NCI-H526 treated with DMSO at 0.1 percent for 48 hours (cell line): ENCODE results near the gene INVS.
"Not testable (repeated sequence)": the region's sequence is repeated elsewhere in the genome, so short reads cannot be mapped to it uniquely, and the experiment has no call there.

Experiments used
- DNase-seq: peaks from one replicate; lab custom pipeline; 2025; lab: John Stamatoyannopoulos, UW

Gene INVS

DNA sequence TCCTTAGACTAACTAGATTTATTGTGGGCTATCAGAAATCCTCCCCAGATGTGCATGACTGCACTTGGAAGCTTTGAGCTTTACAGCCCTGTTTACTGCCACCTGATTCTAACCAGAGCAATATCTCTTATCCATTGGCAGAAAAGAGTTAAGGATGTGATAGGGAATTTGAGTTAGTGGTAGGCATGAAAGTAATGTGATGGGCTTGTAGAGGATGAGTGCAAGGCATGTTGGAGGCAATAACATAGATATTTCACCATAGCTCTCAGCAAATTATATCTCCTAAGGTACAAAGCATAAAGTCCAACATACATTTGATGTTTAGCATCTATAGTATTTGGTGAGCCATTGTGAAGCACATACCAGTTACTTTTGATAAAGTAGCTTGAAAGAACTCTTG is 103.8 kb downstream of the INVS start:
- no peak for DNase-seq

DNA sequence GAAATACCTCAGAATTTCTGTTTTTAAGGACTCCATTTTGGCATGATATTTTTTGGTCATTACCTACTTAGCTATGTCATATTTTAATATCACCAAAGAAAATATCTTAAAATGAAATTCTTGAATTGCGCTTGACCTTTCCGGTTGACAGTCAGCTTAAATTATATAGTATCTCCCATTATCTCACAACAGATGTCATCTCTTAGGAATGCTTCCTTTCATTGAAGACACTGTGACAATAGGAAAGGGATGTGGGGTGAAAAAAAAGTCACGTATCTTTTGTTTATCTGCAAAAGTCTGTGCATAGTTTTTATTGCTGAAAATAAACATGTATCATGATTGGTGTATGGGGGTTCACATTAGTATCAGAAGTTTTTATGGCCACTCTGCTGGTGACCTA is 105.8 kb downstream of the INVS start:
- DNase-seq: no peak

DNA sequence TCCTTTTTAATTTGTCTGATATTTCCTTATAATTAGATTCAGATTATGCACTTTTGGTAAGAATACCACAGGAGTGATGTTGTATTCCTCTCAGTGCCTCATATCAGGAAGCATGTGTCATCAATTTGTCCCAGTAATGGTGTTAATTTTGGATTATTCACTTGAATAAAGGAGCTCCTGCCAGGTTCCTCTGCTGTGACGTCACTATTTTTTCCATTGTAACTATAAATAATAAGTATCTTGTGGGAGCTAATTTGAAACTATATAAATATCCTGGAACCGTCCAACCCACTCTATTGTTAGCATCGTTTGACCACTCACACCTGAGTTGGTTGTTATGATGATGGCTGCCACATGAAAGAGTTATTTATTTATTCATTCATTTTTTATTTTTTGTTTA is 107.9 kb downstream of the INVS start:
- no peak for DNase-seq

DNA sequence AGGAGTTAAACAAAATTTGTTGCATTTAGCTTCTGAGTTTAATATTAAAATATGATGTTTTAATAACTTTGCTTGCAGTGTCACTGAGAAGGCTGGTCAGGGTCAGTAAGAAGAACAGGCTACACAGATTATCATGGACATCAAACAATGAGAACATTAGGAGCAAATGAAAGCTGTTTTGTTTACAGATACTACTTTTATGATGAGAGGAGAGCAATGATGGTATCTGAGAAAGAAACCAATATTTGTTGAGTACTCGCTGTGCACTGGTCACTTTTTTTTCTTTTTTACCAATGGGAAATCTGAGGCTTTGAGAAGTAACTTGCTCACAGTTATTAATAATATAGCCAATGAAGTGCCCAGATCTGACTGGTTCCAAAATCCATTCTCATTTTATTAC is 109.6 kb downstream of the INVS start:
- no peak for DNase-seq

DNA sequence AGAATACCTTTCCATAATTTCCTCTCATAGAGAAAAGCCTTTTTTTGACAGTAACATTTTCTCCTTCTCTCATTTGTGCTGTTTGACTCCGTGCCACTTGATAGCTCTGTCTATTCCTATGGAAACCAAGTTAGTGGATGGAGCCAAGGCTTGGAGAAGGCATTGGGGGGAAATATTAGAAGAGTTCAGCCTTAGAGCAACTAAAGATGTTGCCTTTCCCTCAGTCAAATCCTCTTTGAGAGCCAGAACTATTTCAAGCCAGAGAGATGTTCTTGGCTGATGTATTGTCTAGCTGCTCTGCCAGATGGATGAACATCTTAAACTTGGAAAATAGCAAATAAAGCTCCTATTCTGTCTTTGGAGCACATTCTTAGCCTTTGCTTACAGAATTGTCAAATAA is 112.4 kb downstream of the INVS start:
- no peak for DNase-seq

DNA sequence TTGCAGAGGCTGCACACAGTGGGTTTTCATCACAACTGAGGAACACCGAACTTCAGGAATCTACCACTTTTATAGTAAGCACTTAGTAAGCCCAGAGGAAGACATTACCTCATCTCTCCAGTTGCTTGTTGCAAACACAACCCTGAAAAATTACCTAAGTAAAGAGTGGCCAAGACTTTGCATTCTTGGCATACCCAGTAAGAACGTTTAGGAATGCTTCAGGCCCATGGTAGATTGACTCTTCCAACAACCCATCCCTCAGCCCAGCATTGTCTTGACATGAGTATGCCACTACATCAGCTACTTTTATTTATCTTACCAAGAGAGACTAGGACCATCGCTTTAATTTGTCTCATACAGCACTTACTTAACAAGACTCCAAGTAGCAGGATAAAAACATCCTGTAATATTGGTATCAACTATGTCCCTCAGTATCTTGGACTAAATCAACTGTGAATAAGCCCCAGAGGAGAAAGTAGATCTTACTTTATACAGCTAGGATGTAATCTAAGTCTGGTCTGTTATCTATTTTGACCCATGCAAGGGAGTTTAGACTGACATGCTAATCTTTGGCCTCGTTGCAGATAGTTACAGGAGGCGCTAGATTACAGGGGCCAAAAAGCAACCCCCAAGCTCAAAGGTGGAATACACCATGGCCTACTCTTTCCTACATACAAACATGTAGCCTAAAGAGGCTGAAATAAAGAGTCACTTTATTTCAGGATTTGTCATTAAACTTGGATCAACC is 114.9 kb downstream of the INVS start:
- DNase-seq: no peak

DNA sequence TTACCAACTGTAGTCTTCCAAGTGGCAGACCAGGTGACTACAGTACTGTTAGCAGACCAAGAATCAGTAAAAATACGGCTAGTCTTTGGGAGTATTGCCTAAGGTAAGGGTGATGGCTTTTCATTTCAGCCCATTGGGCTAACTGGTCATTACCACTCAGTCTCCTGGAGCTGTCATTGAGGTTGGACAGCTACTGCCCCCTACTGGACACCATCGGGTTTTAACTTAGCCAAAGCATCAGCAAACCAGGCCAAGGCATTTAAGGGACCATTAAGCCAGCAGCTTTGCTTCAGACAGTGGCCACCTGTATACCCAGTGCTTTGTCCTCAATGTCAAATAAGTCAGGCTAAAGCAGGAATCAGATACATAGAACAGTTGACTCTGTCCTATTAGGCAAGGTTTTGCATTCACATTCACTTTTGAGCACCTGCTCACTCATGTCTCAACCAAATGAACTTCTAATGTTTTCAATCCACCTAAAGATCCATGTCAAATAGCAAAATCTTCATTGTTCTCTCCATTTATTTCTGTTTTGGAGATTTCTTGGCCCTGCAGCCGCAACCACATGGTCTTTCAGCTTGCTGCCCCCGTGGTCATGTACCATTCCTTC is 117.2 kb downstream of the INVS start:
- no peak for DNase-seq

DNA sequence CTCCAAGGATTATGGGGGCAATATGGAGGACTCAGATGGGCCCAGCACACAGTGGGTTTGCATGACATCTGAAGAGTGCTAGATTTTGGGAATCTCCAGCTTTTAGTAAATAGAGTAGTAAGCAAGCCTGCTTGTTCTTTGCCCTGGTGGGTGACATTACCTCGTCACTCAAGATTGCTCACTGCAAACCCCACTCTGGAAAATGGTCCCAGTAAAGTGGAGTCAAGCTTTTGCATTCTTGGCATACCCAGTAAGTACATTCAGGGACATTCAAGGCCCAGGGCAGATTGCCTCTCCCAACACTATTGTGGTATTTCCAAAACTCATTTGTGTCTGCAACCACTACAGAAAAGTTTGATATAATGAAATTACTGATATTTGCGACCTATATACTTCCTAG is 118.5 kb downstream of the INVS start:
- no peak for DNase-seq

DNA sequence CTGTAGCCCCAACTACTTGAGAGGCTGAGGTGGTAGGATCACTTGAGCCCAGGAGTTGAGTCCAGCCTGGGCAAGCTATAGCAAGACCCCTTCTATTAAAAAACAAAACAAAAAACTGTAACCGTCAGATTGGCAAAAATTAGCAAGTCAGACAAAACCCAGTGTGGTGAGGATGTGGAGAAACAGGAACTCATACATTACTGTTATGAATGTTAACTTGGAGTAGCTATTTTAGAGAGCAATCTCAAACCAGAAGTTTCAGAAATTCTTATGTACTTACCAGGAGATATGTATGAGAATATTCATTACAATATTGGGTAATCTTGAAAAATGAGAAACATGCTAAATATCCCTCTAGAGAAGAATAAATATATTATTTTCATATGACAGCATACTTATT is 120.3 kb downstream of the INVS start:
- no peak for DNase-seq

DNA sequence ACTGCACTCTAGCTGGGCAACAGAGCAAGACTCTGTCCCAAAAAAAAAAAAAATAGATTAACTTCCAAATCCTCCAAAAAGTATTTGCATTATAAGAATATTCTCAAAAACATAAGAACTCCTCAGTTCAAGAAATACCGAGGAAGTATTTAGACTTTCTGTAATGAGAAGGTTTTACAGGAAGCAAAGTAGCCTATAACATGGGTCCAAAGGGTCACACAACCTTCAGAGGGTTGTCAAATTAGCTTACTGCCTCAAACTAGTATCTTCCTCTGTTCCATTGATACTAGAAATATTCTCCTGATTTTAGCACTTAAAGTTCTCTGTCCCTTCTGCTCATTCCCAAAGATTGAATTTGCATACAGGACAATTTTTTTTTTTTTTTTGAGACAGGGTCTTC is 121.9 kb downstream of the INVS start:
- no peak for DNase-seq

DNA sequence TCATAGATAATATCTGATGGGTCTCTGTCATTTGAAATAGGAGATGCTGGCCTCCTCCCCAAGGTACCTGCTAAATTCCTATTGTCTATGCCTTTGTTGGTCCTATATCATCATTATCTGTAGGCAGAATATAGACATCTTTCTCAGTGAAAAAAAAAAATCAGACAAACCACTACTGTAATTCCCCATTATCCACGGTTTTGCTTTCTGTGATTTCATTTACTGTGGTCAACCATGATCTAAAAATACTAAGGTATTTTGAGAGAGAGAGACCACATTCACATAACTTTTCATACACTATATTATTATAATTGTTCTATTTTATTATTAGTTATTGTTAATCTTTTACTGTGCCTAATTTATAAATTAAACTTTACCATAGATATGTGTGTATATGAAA is 122.5 kb downstream of the INVS start:
- no peak for DNase-seq

DNA sequence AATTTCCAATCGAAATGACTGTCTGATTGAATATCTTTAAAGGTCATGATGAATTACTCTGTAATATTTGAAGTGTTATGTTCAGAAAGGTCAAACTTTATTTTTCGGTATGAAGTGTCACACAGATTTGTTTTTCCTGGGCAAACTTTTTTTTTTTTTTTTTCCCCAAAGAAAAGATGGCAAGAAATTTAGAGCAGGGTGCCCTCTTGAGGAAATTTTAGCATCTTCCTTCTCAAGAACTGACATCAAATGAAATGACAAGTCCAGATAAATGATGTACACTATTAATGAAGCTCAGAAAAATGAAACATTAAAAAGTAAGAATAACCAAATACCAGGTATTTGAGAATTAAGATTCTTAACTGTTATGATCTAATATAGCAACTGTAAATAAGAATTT is 123.6 kb downstream of the INVS start:
- DNase-seq: no peak

DNA sequence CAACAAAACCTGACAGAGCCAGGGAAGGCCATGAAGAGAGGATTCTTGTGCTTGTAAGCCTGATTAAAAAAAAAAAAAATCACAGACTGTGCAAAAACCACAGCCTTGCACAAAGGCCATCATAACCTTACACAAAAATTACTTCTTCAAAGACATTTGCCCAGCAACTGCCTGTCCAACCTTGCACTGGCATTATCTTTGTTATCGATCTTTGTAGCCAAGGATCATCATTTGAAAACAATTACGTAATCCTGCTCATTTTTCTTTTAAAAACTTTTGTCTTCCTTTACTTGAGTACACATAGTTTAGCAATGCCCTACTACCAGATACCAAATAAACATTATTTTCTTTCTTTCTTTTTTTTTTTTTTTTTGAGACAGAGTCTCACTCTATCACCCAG is 128.6 kb downstream of the INVS start:
- no peak for DNase-seq

DNA sequence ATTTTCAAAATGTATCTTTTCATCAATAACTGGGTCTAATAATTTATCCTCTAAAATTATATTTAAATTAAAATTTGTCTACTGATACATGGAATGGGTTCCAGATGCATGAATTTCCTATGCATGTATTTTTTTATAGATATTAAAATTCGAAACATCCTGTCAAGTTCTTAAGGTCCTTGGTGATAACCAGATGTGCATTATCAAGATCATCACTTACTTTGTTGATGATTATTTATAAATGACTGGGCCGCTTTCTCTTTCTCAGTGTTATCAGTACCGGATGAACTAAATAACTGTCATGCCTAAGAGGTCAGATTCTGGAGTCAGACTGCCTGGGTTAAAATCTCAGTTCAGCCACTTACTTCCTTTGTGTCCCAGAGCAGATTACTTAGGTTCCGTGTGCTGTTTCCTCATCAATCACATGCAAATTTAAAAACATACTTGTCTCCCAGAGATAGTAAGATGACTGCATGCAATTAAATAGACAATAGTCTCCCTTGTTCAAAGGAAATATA is 129.4 kb downstream of the INVS start:
- no peak for DNase-seq

DNA sequence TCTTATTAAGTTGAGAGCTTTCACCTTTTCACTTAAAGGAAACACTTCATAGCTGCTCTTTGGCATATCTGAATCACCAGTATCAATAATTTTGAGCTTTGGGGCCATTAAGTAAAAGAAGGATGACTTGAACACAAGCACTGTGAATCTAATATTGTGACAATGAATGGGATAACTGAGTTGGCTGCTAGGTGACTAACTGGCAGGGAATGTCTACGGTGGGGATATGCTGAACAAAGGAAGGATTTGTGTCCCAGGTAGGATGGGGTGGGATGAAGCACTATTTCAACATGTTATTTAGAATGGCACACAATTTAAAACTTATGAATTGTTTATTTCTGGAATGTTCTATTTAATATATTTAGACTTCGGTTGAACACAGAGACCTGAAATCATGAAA is 130.1 kb downstream of the INVS start:
- DNase-seq: no peak

DNA sequence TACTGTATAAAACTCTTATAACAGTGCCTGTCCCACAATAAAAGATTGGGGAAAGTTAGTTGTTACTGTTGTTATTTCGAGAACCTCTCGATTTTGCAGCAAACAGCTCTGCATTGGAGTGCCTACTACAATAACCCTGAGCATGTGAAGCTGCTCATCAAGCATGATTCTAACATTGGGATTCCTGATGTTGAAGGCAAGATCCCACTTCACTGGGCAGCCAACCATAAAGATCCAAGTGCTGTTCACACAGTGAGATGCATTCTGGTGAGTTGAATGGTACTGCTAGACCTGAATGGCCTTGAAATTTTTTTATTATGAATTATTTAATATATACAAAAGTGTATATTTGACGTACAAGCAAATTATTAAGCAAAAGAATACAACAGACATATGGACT is 130.5 kb downstream of the INVS start:
- DNase-seq: no peak

DNA sequence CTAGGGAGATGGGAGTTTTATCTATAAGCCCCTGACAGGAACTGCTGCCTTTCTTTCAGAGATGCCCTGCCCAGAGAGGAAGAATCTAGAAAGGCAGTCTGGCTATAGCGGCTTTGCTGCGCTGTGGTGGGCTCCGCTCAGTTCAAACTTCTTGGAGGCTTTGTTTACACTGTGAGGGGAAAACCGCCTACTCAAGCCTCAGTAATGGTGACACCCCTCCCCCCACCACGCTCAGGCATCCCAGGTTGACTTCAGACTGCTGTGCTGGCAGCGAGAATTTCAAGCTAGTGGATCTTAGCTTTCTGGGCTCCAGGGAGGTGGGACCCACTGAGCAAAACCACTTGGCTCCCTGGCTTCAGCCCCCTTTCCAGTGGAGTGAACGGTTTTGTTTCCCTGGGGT is 137.9 kb downstream of the INVS start:
- not testable (repeated sequence) for DNase-seq

DNA sequence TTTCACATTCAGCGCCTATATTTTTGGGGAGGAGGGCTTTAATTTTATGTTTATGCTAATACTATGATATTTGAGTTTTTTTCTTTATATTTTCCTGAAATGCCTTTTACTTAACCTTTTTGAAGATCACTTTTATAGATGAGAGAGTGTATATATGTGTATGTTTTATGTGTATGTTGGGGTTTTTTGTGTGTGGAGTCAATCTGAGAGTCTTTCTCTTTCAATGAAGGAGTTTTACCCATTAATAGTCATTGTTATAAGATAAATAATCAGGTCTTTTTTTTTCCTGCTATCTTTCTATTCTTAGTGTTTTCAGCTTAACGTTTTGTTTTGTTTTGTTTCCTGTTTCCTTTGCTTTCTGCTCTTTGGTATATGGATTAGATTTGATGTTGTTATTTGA is 141.5 kb downstream of the INVS start:
- no peak for DNase-seq

DNA sequence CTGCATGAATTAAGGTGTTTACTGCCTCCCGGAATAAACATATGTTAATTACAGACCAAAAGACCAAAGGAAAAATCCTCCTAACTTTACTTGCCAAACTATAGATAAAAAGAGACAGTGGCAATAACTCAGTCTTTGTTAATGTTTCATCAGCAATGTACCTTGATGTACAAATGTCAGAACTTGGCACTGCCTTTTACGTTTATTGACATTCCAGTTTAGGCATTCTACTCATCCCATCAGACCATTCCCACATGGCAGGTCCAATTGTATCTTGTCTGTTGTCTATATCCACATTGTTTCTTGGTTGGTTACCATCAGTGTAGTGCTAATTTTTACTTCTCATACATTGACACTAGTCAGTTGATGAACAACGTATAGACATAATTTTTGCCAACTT is 168.2 kb downstream of the INVS start:
- no peak for DNase-seq

DNA sequence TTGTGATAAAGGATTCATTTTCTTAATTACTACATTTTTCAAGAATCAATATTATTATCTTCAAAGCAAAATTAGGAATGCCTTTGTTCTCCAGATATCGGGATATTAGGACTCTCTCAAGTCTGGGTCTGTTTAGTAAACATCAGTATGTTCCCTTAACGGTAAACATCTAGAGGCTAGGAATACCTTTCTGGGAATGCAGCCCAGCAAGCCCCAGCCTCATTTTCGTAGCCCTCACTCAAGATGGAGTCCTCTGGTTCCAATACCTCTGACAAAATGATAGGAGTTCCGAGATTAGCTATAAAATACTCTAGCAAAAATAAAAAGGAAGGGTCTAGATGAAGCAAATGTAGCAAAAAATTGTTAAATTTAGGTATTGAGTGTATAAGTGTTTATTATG is 169.2 kb downstream of the INVS start:
- DNase-seq: no peak

DNA sequence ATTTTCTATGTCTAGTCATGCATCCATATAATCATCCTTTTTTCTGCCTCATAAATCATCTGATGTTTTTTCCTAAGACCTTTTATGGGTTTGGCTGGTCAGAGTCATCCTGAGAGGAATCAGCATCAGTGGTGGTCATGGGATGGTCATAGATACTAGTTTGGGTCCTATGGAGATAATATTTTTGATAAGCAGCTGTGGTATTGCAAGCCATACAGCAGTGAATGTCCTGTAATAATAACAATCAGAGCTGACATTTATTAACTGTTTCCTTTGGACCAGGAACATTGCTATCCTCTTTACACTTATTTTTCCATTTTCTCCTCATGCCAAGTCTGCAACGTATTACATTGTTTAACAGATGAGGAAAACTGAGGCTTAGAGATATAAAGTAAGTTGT is 170.6 kb downstream of the INVS start:
- no peak for DNase-seq

DNA sequence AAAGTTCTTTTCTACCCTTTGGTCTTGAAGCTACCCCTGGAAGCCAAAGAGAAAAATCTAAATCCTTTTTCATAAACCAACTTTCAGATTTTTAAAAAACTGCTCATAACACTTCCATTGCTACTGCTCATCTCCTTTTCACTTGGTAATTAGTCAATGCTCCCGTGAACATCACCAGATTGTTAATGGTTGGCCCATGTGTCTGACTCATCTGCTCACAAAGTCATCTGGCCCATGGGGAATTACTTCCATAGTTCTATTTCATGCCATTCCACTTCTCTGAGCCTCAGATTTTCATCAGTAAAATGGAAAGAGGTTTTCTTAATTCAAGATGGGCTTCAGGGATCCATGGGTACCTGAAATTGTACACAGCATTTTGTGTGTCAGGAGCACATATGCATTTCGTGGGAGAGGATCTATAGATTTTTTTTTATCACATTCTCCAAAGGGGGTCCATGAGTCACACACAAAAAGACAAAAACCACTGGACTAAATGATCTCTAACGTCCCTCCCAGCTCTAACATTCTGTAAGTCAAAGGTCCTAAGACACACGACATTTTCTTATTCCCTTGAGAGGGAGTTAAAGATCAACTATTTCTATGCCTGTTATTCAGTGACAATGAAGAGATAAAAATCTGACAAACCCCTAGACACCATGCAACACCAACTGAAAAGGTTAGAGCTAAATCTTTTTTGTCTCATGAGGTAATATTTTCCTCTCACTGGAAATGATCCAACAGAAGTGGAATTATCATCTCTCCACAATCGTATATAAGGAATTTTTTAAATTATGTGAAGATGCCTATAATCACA is 178.3 kb downstream of the INVS start:
- DNase-seq: no peak

DNA sequence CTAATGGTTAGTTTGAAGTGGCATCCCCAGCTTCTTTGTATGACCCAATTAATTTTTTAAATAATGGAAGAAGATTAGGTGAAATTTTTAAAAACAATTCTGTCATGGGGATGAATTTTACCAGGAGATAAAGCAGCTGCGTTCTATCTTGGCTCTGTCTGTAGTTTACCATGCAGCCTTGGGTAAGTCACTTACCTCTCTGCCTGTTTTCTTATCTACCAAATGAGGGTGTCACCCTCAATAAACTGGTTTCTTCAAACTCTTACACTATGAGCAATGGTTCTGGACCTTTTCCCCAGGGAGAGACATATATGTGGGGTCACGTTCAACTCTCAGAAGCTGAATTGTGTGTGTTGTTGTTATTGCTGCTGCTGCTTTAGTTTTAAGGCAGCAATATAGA is 182.0 kb downstream of the INVS start:
- no peak for DNase-seq
